GM21619 (cell line): ENCODE results near the gene CADPS2.

ENCODE experiments used
- ATAC-seq: cut with Tn5 transposase; IDR thresholded peaks from one replicate; pipeline ENCODE4 v1.9.1; 2021; ENCODE audit not compliant: unreplicated experiment

The CADPS2 gene

DNA sequence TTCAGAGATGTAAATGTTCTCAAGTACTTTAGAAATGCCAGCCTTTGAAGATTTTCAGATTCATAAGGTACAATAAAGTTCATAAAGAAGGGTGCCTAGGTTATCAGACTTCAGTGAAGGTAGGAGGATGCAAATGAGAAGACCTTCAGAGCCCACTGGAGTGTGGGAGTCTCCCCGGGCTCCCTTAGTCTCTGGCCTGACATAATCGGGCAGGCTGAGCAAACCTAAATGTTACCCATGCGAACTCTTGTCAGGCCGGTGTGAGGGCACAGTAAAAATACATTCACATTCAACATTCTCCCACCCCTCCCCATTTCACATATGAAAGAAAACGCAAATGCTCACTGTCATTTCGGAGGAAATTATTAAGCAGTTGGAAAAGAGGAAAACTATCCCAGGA, 479.1 kb downstream of the CADPS2 start:
- no peak for ATAC-seq

DNA sequence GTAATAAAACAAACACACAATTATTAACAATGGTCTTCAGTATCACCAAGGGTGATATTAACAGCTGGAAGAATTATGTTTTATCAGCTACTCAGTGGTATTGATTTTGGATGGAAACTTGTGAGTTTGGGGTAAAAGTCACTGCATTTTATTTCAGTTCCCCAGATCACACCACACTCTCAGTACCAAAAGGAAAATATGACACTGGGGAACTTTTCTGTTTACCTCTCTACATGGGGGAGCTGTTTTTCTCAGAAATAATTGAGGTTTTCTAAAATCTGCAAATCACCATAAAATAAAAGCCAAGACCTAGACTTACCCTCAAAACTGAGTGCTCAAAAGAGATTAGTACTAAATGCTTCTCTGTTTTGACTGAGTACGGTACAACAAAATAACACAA, 483.1 kb downstream of the CADPS2 start:
- ATAC-seq: no peak

GRCh38 chr7:122402235-122402634, 484.0 kb downstream of the CADPS2 start:
- ATAC-seq: no peak

- ATAC-seq: no peak
These were observed 488.9 kb downstream of the CADPS2 start for GRCh38 chr7:122397381-122397780.

DNA sequence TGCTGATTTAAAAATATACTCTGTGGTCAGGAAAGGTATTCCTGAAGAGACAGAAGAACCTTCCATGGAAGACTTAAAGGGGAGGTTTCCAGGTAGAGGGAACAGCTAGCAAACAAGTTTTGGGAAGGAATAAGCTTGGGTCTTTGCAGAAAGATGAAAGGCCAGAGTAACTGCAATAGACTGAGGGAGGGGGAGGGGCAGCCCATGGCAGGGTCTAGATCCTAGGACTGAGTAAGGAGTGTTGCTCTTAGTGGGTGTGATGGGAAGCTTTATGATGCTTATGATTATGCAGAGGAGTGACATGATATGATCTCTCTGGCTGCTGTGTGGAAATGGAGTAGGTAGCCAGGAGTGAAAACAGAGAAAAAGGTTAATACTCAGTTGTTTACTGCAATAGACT, 491.7 kb downstream of the CADPS2 start:
- no peak for ATAC-seq

DNA sequence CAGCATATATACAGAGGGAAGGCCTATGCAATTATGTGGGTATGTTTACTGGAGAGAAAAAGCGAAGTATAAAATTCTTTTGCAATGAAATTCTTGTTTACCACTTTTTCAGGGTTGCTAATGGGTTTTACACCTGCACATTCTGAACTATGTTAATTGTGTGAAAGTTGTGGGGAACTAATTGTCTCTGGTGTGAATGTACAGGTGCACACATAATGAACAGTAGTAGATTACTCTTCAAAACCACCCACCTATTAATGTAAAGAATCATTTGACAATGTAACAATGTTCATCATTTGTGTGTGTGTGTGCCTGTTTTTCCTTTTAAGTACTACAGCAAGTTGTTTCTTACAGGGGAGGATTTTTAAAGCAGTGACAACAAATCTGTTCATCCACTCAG, 501.7 kb downstream of the CADPS2 start:
- ATAC-seq: no peak

DNA sequence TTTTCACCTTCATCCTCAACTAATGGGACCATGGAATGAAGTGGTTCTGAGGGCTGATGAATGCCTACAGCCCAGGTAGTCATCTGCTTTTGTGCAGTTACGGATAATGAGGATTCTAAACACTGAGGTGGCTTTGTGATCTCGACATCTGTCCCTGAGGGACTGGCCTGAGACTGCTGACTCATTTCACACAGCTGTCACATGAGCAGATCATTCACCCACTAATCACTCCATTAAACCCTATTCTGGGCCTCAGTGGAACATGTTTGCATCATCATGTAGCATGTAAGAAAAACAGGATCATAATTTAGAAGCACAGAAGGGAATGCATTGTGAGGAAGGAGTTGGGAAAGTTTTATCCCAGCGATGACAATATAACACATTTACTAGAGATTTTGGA, 502.3 kb downstream of the CADPS2 start:
- peak; percentile 93 for ATAC-seq

DNA sequence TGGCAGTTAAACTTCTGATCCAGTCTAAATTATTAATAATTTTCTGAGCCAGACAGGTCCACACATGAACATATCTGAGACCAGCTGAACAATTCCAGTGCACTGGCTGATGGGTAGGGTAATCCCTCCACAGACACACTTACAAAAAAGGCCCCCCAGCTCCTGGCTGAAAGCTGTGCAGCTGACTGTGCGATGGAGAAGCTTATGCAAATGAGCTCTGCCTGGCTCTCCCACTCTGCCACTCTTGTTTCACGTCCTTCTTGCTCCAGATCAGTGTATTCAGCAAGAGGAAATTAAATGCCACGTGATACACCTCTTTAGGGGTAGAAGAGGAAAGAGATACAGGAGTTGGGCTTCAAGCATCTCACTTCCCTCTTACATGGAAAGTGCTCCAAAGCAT, 505.3 kb downstream of the CADPS2 start:
- ATAC-seq: no peak

GRCh38 chr7:122379491-122379890, 506.8 kb downstream of the CADPS2 start:
- ATAC-seq: no peak

- ATAC-seq: no peak
These were observed 516.5 kb downstream of the CADPS2 start for GRCh38 chr7:122369756-122370155.

GRCh38 chr7:122364761-122365280, 521.4 kb downstream of the CADPS2 start:
- ATAC-seq: no peak

GRCh38 chr7:122363144-122363543, 523.1 kb downstream of the CADPS2 start:
- no peak for ATAC-seq

- no peak for ATAC-seq
These were observed 523.8 kb downstream of the CADPS2 start for GRCh38 chr7:122362473-122362872.

GRCh38 chr7:122354656-122355055, 531.6 kb downstream of the CADPS2 start:
- no peak for ATAC-seq

DNA sequence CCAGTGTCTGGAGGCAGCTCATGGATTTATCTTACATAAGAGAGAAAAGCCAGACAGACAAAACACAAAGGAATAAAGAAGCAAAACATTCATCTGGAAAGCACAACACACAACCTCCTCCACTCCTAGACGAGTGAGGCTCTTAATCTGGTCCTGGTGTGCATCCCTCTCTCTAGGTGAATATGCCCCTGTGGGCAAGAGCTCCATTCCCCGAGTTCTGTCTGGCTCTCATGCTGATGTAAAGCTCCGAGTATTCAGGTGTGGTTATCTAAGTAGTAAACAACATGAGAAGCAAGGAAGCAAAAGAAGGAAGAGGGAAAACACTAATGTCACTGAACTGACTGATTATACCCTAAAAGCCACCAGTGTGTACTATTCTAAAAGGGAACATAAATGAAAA, 533.8 kb downstream of the CADPS2 start:
- ATAC-seq: no peak

GRCh38 chr7:122350701-122351100, 535.6 kb downstream of the CADPS2 start:
- no peak for ATAC-seq

GRCh38 chr7:122344303-122344620, 542.0 kb downstream of the CADPS2 start:
- no peak for ATAC-seq

DNA sequence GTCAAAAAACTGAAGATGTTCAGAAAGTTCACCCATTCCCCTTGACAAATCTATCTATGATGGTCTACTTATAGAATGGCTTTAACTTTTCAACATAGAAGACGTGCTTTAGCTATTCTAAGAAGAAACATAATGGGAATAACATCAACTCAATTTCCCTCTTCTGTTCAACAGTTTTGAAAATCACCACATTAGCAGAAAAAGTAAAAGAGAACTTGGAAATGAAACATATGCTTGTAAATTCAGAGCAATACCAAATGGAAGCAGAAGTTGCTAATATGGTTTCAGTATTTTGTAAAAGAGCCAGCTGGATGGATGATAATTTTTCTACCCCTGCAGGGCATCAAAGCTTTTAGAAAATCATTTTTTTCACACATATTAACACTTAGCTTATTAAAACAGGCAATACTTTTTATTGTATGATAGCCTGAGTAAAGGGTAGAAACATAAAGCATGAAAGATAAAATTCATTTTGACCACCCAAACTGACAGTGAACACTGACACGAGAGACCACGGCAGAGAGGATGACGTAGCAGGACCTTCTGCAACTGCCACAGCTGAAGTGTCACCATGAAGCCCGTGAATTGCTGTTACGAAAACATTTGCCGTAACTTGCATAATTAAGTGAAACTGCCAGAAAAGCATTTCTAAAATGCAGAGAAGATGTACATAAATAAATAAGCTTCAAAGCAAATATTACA, 542.5 kb downstream of the CADPS2 start:
- no peak for ATAC-seq

DNA sequence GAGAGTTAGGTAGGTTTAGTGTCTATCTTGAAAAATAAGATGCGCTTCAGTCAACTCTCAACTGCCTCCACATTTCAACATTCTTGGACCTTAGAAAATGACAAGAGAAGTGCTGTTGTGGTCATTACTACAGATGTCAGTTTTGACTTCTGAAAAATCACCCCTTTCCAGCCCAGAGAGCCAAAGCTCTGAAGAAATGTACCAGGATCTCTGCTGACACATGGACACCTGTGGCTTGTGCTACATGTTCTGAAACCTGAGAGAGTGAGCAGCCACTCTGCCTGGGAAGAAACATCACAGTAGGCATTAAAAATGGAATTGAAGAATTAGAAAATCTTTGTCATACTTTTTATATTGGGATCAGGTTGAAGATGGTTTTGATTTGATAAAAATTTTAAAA, 545.8 kb downstream of the CADPS2 start:
- ATAC-seq: no peak

DNA sequence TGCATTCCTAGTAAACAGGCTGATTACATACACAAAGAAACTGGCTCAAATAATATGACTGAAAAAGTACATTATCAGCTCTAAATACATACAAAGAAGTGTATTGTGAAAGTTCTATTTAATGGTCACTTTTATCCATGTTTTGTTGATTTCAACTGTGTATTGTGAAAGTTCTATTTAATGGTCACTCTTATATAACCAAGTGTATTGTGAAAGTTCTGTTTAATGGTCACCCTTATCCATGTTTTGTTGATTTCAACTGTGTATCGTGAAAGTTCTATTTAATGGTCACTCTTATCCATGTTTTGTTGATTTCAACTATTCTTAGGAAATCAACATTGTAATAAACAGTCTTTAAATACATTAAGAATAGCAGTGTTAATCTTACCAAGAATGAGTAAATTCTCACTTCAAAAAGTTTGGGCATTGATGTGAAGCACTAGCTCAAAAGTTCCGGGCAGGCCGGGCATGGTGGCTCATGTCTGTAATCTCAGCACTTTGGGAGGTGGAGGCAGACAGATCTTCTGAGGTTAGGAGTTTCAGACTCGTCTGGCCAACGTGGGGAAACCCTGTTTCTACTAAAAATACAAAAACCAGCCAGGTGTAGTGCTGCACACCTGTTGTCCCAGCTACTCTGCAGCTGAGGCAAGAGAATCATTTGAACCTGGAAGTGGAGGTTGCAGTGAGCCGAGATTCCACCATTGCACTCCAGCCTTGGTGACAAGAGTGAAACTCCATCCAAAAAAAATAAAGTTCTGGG, 546.9 kb downstream of the CADPS2 start:
- ATAC-seq: no peak

DNA sequence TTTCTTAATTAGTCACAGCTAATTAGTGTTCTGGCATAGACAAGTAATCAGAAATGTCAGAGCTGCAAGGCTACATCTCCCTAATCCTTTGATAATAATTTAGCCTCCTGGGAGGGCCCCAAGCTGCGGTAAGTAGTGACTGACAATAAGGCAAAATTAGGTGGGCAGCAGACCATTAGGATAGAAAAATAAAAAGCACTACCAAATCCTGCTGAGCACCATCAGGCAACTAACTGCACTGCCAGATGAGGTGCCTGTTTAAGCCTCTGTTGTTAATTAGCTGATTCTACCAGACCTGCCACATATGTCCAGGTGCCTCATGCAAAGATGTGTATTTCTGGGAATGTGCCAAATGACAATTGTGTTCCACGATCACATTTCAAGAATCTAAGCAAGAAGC, 549.2 kb downstream of the CADPS2 start:
- ATAC-seq: no peak

- ATAC-seq: no peak
These were observed 557.0 kb downstream of the CADPS2 start for GRCh38 chr7:122329145-122329802.
